LoVo (cell line): ENCODE measurements around the gene CA14.
A peak's percentile ranks its signal among the peaks of the same experiment; 100 is the strongest.
"Not testable (repeated sequence)": the region's sequence is repeated elsewhere in the genome, so short reads cannot be mapped to it uniquely, and the experiment has no call there.

Experiments used
- DNase-seq: peaks from one replicate; pipeline ENCODE4 v3.0.0-alpha.2; 2016; ENCODE audit warnings: low spot score

CA14 gene

GRCh38 chr1:150235852-150236613 lies 21.5 kb upstream of the CA14 start, which contains the start of gene ANP32E:
Gene ANP32E (minus strand): TSS chr1:150236112. CDS start chr1:150235786, 326 bp downstream.
- peak; percentile 99 for DNase-seq

- no peak for DNase-seq
Observed at GRCh38 chr1:150236614-150237100, 20.9 kb upstream of the CA14 start.

DNA sequence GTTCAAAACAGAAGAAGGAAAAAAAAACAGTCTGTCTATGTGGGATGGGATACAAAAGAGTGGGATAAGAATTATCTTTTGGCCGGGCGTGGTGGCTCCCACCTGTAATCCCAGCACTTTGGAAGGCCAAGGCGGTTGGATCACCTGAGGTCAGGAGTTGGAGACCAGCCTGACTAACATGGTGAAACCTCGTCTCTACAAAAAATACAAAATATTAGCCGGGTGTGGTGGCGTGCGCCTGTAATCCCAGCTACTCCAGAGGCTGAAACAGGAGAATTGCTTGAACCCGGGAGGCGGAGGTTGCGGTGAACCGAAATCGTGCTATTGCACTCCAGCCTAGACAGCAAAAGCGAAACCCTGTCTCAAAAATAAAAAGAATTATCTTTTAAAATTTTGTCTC lies 20.4 kb upstream of the CA14 start:
- DNase-seq, result not testable (repeated sequence)

DNA sequence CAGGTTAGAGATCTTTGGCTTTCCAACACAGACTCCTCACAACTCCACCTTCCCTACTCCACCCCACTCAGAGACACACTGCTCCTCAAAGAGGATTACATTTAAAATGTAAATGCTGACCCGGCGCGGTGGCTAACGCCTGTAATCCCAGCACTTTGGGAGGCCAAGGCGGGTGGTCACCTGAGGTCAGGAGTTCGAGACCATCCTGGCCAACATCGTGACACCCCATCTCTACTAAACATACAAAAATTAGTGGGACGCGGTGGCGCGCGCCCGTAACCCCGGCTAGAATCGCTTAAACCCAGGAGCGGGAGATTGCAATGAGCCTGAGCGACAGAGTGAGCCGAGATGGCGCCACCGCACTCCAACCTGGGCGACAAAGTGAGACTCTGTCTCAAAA lies 19.8 kb upstream of the CA14 start:
- no peak for DNase-seq

DNA sequence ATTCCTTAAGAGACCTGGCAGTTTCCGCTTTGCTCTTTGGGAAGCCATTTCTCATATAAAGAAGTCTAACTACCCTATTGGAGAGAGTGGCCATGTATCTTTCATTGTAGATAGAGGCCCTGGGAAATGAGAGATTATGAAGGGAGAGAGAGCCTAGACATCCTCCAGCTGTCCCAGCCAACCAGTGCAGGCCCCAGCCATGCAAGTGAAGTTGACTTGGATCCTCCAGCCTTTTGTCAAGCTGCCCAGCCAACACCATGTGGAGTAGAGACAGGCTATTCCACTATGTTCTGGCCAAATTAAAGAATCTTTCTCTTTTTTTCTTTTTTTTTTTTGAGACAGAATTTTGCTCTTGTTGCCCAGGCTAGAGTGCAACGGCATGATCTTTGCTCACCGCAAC lies 14.6 kb upstream of the CA14 start:
- no peak for DNase-seq

DNA sequence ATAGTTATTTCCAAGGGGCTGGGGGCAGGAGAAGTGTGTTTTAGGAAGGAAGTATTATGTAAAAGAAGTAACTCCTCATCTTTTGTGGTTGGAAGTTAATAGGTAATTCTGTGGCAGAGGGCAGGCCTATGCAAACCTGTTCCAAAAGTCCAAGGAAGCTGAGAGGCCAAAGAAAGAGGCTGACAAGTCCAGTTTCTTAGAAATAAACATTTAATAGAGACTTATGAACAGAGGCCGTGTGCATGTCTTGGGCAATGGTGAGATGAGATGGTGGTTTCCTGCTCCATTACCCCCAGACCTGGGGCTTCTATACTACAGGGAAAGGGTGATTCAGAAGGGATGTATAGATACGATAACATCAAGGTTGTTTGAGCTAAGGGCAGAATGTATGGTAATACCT lies 7.6 kb upstream of the CA14 start:
- no peak for DNase-seq

DNA sequence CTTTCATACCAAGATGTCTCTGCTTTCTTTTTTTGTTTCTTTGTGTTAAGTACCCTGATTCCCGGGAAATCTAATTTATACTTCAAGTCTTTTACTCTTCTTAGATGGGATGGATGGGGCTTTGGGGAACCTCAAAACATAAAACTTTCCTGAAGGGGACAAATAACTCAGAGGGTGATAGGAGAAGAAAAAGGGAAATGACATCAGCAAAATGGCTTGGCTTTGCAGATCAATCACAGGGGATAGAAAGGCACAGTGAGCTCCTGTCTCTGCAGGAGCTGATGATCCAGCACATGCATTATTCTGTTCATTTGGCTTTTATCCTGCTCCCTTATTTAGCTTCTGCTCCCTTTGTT lies 1.4 kb upstream of the CA14 start:
- no peak for DNase-seq

DNA sequence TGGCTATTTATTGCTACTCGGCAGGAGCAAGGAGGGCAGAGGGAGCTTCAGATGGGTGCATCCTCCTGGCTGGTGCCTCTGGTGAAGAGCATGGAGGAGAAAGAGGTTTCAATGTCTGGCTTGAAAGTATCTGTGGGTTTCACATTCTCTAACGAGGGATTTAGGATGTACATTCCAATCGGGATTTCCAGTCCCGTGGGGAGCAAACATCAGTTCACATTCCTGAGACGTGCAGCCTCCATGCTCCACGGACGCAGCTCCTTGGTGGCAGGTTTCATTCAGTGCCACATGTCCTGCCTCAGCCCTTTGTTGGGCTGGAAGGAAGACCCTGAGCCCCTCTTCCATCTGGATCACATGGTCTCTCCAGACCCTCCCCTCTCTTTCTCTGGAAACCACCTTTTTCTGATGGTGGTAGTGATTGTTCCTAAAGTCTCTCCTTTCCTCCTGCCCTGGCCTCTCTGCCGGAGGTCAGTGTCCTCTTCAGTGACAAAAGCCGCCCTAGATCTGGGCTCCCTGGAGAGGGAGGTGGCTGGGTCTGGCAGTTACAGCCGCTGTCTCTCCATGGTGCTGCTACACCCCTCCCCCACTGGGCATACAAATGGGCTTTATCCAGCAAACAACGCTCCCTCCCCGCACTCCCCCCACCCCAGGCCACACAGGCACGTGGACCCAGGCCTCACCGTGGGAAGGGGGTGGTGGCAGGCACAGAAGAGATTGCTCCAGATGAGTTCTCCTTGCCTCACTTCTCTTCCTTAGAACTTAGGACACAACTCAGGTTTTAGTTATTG lies 826 bp upstream of the CA14 start:
- DNase-seq, result no peak

DNA sequence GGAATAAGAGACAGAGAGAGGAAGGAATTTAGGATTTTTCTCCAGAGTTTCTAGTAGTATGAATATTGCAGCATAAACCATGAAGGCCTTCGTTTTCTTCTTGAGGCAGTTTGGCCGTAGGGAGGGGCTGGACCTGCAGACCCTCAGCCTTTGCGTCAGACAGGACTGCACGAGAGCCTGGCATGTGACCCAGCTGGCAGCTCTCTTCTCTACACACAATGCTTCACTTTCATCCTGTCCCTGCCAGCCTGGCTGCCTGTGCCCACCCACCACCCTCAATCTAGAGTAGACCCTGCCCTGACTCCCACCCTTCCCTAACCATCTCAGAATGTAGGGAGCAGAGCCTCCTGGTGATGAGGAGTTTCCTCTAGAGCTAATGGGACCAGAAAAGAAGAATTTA lies 1.6 kb downstream of the CA14 start:
- no peak for DNase-seq

GRCh38 chr1:150259758-150260669 lies 2.4 kb downstream of the CA14 start:
- DNase-seq, result no peak

DNA sequence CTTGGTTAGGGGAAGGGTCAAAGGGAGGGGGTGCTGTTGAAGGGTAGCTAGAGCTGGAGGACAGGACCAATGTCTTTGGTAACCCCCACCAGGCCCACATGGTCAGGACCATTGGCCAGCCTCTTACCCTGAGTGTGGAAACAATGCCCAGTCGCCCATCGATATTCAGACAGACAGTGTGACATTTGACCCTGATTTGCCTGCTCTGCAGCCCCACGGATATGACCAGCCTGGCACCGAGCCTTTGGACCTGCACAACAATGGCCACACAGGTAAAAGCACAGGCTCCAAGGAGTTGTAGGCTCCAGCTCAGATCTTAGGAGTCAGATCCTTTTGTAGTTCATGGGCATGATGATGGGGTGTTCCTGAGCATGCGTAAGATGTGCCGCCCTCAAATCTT lies 3.8 kb downstream of the CA14 start:
- no peak for DNase-seq

GRCh38 chr1:150262388-150263320 lies 5.1 kb downstream of the CA14 start:
- DNase-seq, result no peak

DNA sequence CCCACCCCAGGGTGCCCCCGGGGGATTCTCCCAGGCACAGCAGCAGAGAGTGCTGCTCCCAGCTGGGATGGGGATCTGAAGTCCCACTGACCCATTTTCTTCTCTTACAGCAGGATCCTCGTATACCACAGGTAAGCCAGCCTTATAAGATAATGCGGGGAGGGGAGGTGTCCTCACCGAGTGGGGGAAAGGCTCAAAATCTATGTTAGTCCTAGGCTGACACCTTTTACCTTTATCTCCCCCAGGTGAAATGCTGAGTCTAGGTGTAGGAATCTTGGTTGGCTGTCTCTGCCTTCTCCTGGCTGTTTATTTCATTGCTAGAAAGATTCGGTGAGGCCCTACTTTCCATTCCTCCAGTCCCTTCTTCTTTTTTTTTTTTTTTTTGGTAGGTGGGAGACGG lies 6.0 kb downstream of the CA14 start:
- DNase-seq, result no peak

DNA sequence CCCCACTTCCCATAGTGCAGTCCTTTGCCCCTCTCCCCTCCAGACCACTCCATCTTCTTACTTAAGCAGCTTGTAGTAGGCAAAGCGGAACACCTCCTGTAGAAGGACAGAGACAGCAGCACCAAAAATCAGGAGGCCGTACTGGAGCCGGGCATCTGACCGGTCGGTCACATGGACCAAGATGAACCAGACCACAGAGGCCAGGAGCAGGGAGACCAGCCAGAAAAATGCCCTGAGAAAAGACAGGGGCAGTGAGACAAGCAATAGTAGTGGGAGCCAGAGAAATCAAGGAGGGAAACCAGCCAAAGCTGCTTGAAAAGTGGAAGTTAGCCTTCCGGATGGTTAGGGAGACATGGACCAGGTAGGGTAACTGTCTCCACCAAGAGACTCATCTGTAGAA lies 10.3 kb downstream of the CA14 start:
- DNase-seq, result no peak

DNA sequence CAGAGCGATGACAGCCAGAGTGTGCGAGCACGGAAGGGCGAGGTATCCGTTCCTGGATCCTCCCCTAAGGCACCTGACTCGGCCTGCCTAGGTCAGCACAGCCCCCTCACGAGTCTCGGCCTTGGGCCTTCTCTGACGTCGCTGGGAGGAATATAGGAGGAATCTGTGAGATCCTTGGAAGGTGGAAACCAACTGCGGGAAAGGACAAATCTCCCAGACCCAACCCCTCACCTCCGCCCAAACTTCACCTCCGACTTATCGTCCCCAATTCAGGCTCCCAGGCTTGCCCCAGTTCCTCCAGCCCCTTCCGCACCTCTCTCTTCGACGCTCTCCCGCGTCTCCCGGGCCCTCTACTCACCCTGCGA lies 10.7 kb downstream of the CA14 start:
- no peak for DNase-seq

DNA sequence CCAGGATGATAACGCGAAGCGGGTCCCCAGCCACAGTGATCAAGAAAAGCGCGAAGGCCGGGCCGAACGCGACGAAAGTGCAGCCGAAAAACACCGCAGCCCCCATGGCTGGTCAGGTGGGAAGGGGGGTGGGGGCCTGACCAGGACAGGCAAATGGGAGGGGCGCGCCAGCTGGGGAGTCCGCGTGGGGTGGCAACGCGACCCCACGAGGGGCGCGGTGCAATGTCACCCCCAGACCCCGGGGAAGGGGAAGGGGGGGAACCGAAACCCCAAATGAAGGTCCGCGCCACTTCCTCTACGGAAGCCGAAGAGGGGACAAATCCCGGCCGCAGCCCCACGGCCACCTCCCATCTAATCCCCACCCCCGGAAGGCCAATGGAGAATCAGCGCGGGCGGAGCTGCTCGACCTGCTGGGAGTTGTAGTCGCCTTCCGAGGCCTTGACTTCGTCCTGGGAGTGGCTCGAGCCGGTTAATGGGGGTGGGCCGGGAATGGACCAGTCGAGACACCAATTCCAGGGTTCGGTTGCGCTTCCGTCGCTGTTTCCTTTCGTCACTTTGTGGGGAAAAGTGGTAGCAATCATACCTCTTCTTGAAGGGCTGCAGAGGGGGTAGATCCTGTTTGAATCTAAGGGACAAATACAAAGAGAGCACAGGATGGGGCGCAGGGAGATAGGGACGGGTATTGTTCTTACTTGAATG lies 11.3 kb downstream of the CA14 start, which contains the start of gene APH1A:
APH1A (minus strand) TSS at position 312 of the 699 bp plus-strand sequence; CDS start at position 106, 206 bp downstream.
- DNase-seq, result peak; percentile 93

DNA sequence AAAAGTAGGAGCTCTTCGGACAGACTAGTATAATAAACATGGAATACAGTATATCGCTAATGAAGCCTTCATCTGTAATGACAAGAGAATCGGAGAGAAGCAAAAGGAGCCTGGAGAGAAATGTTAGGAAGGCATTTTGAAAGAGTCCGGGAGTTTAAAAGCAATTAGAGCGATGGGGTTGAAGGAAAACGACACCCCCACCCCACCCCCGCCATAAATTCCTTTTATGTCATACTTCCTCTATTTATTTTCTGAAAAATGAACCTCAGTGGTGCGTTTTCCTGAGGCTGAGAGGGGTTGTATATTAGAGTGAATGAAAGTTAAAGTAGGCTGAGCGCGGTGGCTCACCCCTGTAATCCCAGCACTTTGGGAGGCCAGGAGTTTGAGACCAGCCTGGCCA lies 11.9 kb downstream of the CA14 start:
- no peak for DNase-seq

- no peak for DNase-seq
Observed at GRCh38 chr1:150271291-150271959, 13.9 kb downstream of the CA14 start.

GRCh38 chr1:150273311-150273710 lies 15.7 kb downstream of the CA14 start:
- DNase-seq, result no peak

DNA sequence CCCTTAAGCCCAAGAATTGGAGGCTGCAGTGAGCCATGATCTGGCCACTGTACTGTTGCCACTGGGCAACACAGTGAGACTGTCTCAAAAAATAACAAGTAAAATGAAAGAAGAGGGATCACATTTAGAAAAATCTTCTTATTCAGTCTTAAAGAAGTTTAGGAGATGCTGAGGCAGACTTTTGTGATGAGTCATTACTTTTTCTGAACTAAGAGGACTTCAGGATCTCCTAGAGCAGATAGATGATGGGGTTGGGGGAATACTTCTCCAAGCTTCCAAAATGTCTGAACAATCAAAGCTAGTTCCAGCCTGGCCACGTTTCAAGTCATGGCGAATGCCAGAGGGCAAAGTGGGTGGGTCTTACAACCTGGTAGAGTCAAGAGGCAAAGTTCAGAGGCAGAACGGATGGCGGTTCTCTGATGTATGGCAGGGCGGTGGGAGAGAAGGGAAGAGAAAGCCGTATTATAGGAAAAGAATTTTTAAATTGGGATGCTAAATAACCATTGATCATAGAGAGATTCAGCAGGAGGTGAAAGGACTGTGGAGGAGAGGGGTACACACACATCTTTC lies 22.6 kb downstream of the CA14 start:
- no peak for DNase-seq
